ENCODE data around the gene FBLN2.

The FBLN2 gene

DNA sequence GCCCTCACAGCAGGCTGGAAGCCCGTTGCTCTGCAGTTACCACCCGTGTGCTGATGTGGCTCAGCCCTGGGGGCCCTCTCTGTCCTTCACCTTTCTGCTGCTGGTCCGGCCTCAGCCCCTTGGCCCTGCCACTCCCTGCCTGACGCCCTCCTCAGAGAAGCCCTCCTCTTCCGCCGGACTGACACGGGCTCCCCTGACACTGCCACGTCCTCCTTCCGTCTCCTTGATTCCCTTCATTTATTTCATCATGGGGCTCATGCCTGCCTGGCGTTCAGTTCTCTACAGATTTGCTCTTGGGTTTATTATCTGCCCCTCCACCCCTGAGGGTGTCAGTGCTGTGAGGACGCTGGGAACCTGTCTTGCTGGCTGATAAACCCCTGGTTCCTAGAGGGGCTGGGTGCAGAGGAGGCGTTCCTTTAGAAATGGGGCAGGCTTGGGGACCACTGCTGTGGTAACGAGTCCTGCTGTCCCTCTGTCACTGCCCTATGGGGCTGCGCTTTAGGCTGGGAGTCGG, 19.6 kb downstream of the FBLN2 start:
- no peak for TF ChIP-seq CTCF (IDR thresholded peaks at IDR 0.05)
- no peaks in the 10 kb centered on the region for H3K27me3 ChIP-seq
- no peak overlapping the region for H3K4me3 ChIP-seq (ENCODE audit: low read depth in 1 of 2, low read length in 1 of 2)
- H3K4me1 ChIP-seq (ENCODE audit: control insufficient read depth in 1 of 2, insufficient read depth in 1 of 2, low read depth in 1 of 2, low read length in 1 of 2): no peaks in the 10 kb centered on the region
- H3K27ac ChIP-seq: no peak overlapping the region
- no peaks in the 10 kb centered on the region for H3K9me3 ChIP-seq
- no peaks in the 10 kb centered on the region for H3K36me3 ChIP-seq

DNA sequence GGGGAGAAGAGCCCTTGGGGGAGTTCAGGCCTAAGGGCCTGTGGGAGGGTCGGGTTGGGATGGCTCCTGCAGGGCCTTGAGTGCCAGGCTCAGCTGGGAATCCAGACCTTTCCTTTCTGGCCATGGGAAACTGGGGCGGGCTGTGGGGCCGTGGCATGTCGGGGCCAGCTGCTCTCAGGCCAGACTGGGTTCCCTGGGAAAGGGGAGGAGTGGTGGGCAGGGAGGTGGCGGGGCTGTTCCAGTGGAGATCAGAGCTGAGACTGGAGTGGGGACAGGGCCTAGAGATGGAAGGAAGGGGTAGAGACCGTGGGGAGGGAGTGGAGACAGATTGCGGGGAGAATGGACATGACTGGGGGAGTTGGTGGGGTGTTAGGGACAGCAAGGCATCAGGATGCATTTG, 20.3 kb downstream of the FBLN2 start:
- no peak for TF ChIP-seq CTCF (IDR thresholded peaks at IDR 0.05)
- Histone ChIP-seq H3K9me3 (no peaks in the 10 kb centered on the region), H3K27me3 (no peaks in the 10 kb centered on the region), H3K4me1 (ENCODE audit: control insufficient read depth in 1 of 2, insufficient read depth in 1 of 2, low read depth in 1 of 2, low read length in 1 of 2) (no peaks in the 10 kb centered on the region), H3K27ac (no peak overlapping the region), H3K36me3 (no peaks in the 10 kb centered on the region), H3K4me3 (ENCODE audit: low read depth in 1 of 2, low read length in 1 of 2) (no peak overlapping the region)

DNA sequence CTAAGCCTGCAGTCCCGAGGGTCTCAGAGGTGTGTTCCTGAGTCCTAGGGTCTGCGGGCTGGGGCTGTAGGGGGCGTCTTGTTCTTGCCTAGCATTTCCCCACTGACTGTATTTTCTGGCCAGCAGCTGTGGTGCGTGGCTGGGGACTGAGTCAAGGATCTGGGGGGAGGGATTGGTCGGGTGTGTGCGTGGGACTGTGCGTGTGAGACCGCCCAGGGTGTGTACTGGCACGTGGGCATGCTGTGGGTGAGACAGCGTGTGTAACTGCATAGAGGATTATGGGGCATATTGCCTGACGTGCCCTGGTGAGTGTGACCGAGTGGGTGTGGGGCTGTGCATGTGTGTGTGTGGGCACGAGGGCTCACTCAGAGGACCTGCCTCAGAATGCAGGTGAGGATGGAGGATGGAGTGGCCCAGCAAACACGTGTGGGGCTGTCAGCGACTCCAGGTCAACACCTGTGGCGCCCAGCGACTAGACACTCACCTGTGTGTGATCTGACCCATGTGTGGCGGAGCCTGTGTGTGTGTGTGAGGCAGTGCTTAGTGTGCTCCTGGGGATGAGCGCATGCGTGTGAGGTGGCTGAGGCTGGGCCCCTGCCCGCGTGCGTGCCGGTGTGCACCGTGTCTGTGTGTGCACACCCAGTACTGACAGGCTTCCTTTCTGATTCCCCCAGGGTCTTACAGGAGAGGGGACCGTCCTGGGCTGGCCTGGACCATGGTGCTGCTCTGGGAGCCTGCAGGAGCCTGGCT, 20.9 kb downstream of the FBLN2 start:
- Histone ChIP-seq H3K36me3 (no peaks in the 10 kb centered on the region), H3K4me3 (ENCODE audit: low read depth in 1 of 2, low read length in 1 of 2) (no peak overlapping the region), H3K27me3 (no peaks in the 10 kb centered on the region), H3K27ac (no peak overlapping the region), H3K9me3 (no peaks in the 10 kb centered on the region), H3K4me1 (ENCODE audit: control insufficient read depth in 1 of 2, insufficient read depth in 1 of 2, low read depth in 1 of 2, low read length in 1 of 2) (no peaks in the 10 kb centered on the region)
- no peak for TF ChIP-seq CTCF (IDR thresholded peaks at IDR 0.05)

DNA sequence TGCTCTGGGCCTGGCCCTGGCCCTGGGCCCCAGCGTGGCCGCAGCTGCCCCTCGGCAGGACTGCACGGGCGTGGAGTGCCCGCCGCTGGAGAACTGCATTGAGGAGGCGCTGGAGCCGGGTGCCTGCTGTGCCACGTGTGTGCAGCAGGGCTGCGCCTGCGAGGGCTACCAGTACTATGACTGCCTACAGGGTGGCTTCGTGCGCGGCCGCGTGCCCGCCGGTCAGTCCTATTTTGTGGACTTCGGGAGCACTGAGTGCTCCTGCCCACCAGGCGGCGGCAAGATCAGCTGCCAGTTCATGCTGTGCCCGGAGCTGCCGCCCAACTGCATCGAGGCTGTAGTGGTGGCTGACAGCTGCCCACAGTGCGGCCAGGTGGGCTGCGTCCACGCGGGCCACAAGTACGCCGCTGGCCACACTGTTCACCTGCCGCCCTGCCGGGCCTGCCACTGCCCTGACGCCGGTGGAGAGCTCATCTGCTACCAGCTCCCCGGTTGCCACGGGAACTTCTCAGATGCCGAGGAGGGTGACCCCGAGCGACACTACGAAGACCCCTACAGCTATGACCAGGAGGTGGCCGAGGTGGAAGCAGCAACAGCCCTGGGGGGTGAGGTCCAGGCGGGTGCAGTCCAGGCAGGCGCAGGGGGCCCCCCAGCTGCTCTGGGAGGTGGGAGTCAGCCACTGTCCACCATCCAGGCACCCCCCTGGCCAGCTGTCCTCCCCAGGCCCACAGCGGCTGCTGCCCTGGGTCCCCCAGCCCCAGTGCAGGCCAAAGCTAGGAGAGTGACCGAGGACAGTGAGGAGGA, 21.7 kb downstream of the FBLN2 start:
- TF ChIP-seq CTCF (IDR thresholded peaks at IDR 0.05): no peak
- H3K4me3 ChIP-seq (ENCODE audit: low read depth in 1 of 2, low read length in 1 of 2): no peak overlapping the region
- H3K4me1 ChIP-seq (ENCODE audit: control insufficient read depth in 1 of 2, insufficient read depth in 1 of 2, low read depth in 1 of 2, low read length in 1 of 2): no peaks in the 10 kb centered on the region
- no peaks in the 10 kb centered on the region for H3K36me3 ChIP-seq
- H3K27ac ChIP-seq: no peak overlapping the region
- no peaks in the 10 kb centered on the region for H3K27me3 ChIP-seq
- no peaks in the 10 kb centered on the region for H3K9me3 ChIP-seq

GRCh38 chr3:13571264-13571663, 22.3 kb downstream of the FBLN2 start:
- no peak overlapping the region for H3K4me3 ChIP-seq (ENCODE audit: low read depth in 1 of 2, low read length in 1 of 2)
- no peaks in the 10 kb centered on the region for H3K9me3 ChIP-seq
- H3K27ac ChIP-seq: no peak overlapping the region
- no peaks in the 10 kb centered on the region for H3K36me3 ChIP-seq
- H3K4me1 ChIP-seq (ENCODE audit: control insufficient read depth in 1 of 2, insufficient read depth in 1 of 2, low read depth in 1 of 2, low read length in 1 of 2): no peaks in the 10 kb centered on the region
- H3K27me3 ChIP-seq: no peaks in the 10 kb centered on the region
- no peak for TF ChIP-seq CTCF (IDR thresholded peaks at IDR 0.05)

Data from neutrophil (primary cell).